ENCODE data around the gene TACC2. TPM values are rescaled to one million over a fixed set of nuclear protein-coding genes. Genes with fewer than 3 reads are reported as not detected.

The TACC2 gene
- total RNA-seq, 1 donor from 2014 or later: 13.4 TPM

DNA sequence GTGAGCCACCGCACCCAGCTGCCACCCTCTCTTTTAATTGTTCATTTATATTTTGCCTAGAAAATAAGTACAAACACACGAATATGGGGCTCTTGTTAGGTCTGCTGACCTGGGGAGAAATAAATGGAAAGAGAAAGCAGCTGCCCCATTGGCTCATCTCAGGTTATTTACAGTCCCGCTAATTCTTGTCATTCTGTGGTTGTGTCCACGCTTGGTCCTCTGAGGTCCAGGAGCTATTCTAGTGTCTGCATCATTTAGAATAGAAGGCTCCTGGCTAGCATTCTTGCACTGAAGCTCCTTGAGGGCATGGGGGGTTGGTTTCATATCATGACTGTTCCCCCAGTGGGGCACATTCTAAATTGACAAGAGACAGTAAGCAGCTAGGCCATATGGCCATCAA is 128.5 kb downstream of the TACC2 start:
- no peak overlapping the region for H3K4me3 ChIP-seq (ENCODE audit: low read depth, low read length)
- DNase-seq (ENCODE audit: low read depth): no peak
- no peaks in the 10 kb centered on the region for H3K27me3 ChIP-seq (ENCODE audit: control insufficient read depth, insufficient read depth, low read length)
- FAIRE-seq: no peak
- TF ChIP-seq, protein P1, sequence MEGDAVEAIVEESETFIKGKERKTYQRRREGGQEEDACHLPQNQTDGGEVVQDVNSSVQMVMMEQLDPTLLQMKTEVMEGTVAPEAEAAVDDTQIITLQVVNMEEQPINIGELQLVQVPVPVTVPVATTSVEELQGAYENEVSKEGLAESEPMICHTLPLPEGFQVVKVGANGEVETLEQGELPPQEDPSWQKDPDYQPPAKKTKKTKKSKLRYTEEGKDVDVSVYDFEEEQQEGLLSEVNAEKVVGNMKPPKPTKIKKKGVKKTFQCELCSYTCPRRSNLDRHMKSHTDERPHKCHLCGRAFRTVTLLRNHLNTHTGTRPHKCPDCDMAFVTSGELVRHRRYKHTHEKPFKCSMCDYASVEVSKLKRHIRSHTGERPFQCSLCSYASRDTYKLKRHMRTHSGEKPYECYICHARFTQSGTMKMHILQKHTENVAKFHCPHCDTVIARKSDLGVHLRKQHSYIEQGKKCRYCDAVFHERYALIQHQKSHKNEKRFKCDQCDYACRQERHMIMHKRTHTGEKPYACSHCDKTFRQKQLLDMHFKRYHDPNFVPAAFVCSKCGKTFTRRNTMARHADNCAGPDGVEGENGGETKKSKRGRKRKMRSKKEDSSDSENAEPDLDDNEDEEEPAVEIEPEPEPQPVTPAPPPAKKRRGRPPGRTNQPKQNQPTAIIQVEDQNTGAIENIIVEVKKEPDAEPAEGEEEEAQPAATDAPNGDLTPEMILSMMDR (IDR thresholded peaks at IDR 0.05; ENCODE audit: insufficient read depth, low read length, severe bottlenecking): no peak
- H3K36me3 ChIP-seq (ENCODE audit: control insufficient read depth, insufficient read depth, low read length): peaks cover 9% of the 10 kb centered on the region

DNA sequence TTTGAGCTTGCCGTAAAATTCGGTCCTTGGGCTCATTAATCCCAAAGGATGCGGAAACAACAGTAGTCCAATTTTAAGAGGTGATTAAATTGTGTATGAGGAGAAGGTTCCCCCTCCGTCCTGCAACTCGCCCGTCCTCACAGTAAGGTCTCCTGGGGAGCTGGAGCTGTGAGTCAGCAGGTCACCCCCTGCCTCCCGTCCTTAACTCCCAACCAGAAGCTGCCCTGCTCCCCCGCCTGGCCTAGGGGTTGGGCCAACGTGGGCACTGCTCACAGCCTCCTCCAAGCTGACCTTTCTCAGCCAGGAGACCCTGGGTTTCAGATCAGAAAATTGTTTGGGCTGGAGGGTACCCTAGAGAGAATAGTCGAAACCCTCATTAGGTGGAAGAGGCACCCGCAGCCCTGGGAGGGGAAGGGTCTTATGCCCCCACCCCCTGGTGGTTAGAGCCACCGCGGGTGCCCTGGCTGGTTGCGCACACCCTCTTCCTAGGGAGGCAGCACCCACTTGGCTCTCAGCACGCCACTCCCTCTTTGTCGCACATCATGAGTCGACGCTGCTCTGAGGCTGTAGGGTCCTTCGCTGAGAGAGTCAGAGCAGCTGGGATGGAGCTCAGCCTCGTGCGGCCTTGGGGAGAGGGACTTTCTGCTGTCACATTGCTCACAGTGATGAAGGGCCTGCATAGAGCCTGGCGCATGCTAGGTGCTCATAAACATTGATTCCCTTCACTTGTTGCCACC is 131.2 kb downstream of the TACC2 start:
- H3K27me3 ChIP-seq (ENCODE audit: control insufficient read depth, insufficient read depth, low read length): no peaks in the 10 kb centered on the region
- H3K4me3 ChIP-seq (ENCODE audit: low read depth, low read length): no peak overlapping the region
- H3K36me3 ChIP-seq (ENCODE audit: control insufficient read depth, insufficient read depth, low read length): peaks cover 10% of the 10 kb centered on the region
- no peak for FAIRE-seq
- TF ChIP-seq, protein P1 (IDR thresholded peaks at IDR 0.05; ENCODE audit: insufficient read depth, low read length, severe bottlenecking): no peak
- DNase-seq (ENCODE audit: low read depth): no peak

DNA sequence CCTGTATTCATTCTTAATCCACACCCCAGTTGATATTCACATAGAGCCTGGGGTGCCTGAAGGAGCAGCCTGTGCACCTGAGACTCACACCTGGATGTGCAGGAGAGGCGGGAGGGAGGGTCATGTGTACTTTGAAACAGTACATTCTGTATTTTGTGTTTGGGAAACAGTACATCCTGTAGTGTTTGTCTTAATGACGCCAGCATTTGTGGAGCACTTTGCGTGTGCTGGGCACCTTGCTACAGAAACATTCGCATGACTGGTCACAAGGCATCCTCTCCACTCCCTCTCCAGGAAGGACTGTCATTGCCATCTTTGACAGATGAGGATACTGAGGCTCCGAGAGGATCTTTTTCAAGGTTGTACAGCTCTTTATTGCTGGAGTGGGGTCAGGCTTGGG is 132.1 kb downstream of the TACC2 start:
- Histone ChIP-seq H3K36me3 (ENCODE audit: control insufficient read depth, insufficient read depth, low read length) (peaks cover 10% of the 10 kb centered on the region), H3K4me3 (ENCODE audit: low read depth, low read length) (no peak overlapping the region), H3K27me3 (ENCODE audit: control insufficient read depth, insufficient read depth, low read length) (no peaks in the 10 kb centered on the region)
- DNase-seq (ENCODE audit: low read depth): no peak
- FAIRE-seq: peak; percentile 36
- TF ChIP-seq, protein P1 (IDR thresholded peaks at IDR 0.05; ENCODE audit: insufficient read depth, low read length, severe bottlenecking): no peak

DNA sequence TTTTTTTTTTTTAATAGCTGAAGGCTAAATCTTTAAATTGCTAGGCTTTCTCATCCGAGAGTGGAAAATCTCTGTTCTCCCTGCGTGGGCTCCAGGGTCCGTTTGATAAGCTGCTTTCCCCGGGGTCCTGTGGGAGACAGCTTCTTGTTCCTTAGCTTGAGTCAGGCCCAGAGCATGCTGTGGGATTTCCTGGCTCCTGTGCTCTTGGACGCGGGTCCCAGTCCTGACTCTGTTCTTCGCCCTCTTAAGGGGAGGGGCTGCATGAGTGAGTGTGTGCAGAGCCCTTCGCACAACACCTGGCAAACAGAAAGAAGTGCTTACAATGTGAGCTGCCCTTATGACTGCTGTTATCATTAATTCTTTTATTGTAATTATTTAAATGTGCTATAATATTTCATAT is 133.5 kb downstream of the TACC2 start:
- DNase-seq (ENCODE audit: low read depth) (no peak), FAIRE-seq (no peak)
- Histone ChIP-seq H3K27me3 (ENCODE audit: control insufficient read depth, insufficient read depth, low read length) (no peaks in the 10 kb centered on the region), H3K36me3 (ENCODE audit: control insufficient read depth, insufficient read depth, low read length) (peaks cover 10% of the 10 kb centered on the region), H3K4me3 (ENCODE audit: low read depth, low read length) (no peak overlapping the region)
- TF ChIP-seq, protein P1 (IDR thresholded peaks at IDR 0.05; ENCODE audit: insufficient read depth, low read length, severe bottlenecking): no peak

DNA sequence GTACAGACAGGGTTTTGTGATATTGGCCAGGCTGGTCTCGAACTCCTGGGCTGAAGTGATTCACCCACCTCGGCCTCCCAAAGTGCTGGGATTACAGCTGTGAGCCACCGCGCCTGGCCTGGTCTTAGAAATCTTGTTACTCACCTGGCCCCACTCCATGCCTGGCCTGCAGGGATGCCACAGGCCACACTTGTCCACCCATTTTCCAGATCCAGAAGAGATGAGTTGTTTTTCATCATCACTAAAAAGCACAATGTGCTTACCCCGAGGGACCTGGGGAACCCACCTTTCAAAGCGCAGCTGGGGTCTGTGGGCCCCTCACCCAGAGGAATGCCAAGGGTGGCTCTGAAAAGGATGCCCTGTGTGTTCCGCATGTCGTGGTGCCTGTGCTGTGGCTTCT is 134.2 kb downstream of the TACC2 start:
- DNase-seq (ENCODE audit: low read depth): no peak
- Histone ChIP-seq H3K4me3 (ENCODE audit: low read depth, low read length) (no peak overlapping the region), H3K36me3 (ENCODE audit: control insufficient read depth, insufficient read depth, low read length) (peaks cover 9% of the 10 kb centered on the region), H3K27me3 (ENCODE audit: control insufficient read depth, insufficient read depth, low read length) (no peaks in the 10 kb centered on the region)
- no peak for FAIRE-seq
- TF ChIP-seq, protein P1 (IDR thresholded peaks at IDR 0.05; ENCODE audit: insufficient read depth, low read length, severe bottlenecking): no peak

DNA sequence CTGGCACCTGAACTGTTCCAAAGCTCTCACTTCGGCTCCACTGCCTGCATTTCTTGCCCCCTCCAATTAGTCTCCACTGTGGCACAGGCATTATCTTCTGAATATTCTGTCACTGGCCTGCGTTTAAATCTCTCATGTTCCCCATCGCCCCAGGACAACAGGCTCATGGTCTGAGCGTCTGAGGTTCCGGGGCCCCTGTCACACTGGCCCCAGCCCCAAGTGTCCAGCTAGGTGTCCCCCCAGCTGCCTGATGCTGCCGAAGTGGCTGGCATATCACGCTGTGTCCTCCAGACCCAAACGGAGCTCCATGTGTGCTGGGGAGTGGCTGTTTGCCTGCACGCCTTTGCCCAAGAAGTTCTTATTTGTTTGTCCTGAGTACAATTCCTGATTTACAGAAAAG is 135.4 kb downstream of the TACC2 start:
- no peak for FAIRE-seq

More for the DNA sequence above, 135.4 kb downstream of the TACC2 start:
- no peak for DNase-seq (ENCODE audit: low read depth)
- Histone ChIP-seq H3K4me3 (ENCODE audit: low read depth, low read length) (no peak overlapping the region), H3K36me3 (ENCODE audit: control insufficient read depth, insufficient read depth, low read length) (peaks cover 9% of the 10 kb centered on the region), H3K27me3 (ENCODE audit: control insufficient read depth, insufficient read depth, low read length) (no peaks in the 10 kb centered on the region)
- TF ChIP-seq, protein P1 (IDR thresholded peaks at IDR 0.05; ENCODE audit: insufficient read depth, low read length, severe bottlenecking): no peak
